DND-41 (cell line): ENCODE data around the gene PPARA.

ENCODE experiments used
- EZH2 ChIP-seq: IDR thresholded peaks from 3 replicates; pipeline ENCODE4 v1.6.1; 2012; ENCODE audit warnings: borderline replicate concordance, low read depth, mild to moderate bottlenecking, moderate library complexity, low read length, inconsistent platforms; ENCODE audit not compliant: severe bottlenecking
- TF ChIP-seq, protein P1 (sequence below): IDR thresholded peaks from 2 replicates; pipeline ENCODE4 v1.5.1; 2012; ENCODE audit warnings: borderline replicate concordance, low read length, moderate library complexity, mild to moderate bottlenecking; ENCODE audit not compliant: poor library complexity, severe bottlenecking; ENCODE audit errors: extremely low read depth

DNA sequence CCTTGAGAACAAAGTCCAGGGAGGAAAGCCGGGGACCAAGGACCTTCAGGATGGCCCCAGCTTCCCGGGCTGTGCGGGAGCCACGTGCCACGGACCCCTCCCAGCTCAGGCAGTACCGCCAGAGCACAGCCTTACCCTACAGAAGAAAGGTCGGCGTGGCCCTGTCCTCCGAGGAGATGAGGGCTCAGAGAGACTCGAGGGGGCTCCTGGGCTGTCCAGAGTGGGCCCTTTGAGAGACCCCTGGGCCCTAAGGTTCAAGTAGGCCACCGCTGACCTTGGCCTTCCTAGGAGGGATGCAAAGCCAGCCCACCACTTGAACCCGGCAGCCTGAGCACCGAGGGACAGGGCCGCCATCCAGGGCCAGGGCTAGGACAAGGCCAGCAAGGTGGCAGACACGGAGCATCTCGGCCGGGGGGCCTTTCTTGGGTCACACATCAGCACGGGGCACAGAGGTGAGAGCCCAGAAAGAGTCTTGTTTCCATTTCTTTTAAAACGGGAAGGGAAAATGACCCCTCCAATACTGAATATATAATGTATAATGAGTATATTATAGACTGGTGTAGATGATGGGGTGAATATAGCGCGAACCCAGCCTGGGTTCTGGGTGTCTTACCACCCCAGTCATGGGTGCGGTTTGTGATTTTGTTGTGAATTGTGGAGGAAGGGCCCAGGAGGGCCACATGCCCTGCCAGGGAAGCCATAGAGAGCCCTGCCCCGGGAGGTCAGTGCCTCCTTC lies 34.4 kb upstream of the PPARA start:
- TF ChIP-seq, protein P1, sequence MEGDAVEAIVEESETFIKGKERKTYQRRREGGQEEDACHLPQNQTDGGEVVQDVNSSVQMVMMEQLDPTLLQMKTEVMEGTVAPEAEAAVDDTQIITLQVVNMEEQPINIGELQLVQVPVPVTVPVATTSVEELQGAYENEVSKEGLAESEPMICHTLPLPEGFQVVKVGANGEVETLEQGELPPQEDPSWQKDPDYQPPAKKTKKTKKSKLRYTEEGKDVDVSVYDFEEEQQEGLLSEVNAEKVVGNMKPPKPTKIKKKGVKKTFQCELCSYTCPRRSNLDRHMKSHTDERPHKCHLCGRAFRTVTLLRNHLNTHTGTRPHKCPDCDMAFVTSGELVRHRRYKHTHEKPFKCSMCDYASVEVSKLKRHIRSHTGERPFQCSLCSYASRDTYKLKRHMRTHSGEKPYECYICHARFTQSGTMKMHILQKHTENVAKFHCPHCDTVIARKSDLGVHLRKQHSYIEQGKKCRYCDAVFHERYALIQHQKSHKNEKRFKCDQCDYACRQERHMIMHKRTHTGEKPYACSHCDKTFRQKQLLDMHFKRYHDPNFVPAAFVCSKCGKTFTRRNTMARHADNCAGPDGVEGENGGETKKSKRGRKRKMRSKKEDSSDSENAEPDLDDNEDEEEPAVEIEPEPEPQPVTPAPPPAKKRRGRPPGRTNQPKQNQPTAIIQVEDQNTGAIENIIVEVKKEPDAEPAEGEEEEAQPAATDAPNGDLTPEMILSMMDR, result no peak
- no peak for TF ChIP-seq EZH2
